Mucosa of descending colon (tissue), 3 donors: ENCODE data around the gene PTPDC1. TPM values are rescaled to one million over a fixed set of nuclear protein-coding genes. Genes with fewer than 3 reads are reported as not detected.
"Not testable (repeated sequence)": the region's sequence is repeated elsewhere in the genome, so short reads cannot be mapped to it uniquely, and the experiment has no call there.

ENCODE experiments used
- ATAC-seq: fragments of 200-7000 bp; cut with Tn5 transposase; one replicate; pipeline ENCODE4 v1.9.1; 2020; ENCODE audit warnings: mild to moderate bottlenecking, moderate library complexity
- DNase-seq, 3 donors: peaks; one replicate each; pipeline ENCODE4 v3.0.0-alpha.2; 2020
- H3K36me3 ChIP-seq: fragments of 200-600 bp; one replicate; pipeline ENCODE4 v1.8.0; 2021; ENCODE audit warnings: low read depth, mild to moderate bottlenecking
- H3K4me1 ChIP-seq: fragments of 200-600 bp; one replicate; pipeline ENCODE4 v1.8.0; 2021; ENCODE audit warnings: low read depth, mild to moderate bottlenecking
- H3K4me3 ChIP-seq: fragments of 200-600 bp; one replicate; pipeline ENCODE4 v1.8.0; 2021; ENCODE audit warnings: mild to moderate bottlenecking
- H3K9me3 ChIP-seq: fragments of 200-600 bp; one replicate; pipeline ENCODE4 v1.8.0; 2021; ENCODE audit warnings: mild to moderate bottlenecking
- CTCF ChIP-seq: fragments of 200-600 bp; IDR thresholded peaks from one replicate; pipeline ENCODE4 v1.8.0; 2022; ENCODE audit warnings: antibody characterized with exemption, mild to moderate bottlenecking
- intact Hi-C, 2 donors: fragments of 100-400 bp; cut with DNase I in 1 of 2; cut with micrococcal nuclease in 1 of 2; formaldehyde crosslinking; loops; one replicate each; pipeline versions ENCODE4 v1.11.0 to v1.11.1; 2022; cut with DNase I, micrococcal nuclease
- total RNA-seq, 3 donors: library from RNA; stranded (reverse); fragmentation: NEBNext Ultra II Directional in 2 of 3; extraction: Animal tissue kit (Norgen Biotek cat#: 25700) in 2 of 3; gene quantifications; one replicate each; pipeline versions ENCODE4 v1.2.1 to v1.2.4, GENCODE V29; 2021 to 2023
- donor health status: DM: no; HTN: no; CAD: no; lungs with moderate emphysema.
- donor health status: DM: no; HTN: no; CAD: no.
- donor health status: DM: no; HTN: yes; CAD: no.

Gene PTPDC1
- total RNA-seq, 3 donors from 2014 or later: 5.7 to 8.9 (median 8.0) TPM

GRCh38 chr9:94082956-94083355 lies 1.3 kb upstream of the PTPDC1 start:
- Histone ChIP-seq H3K4me3 (no peak overlapping the region), H3K36me3 (no peaks in the 10 kb centered on the region), H3K9me3 (no peaks in the 10 kb centered on the region), H3K4me1 (no peaks in the 10 kb centered on the region)
- TF ChIP-seq CTCF: no peak
- intact Hi-C loops: no loop called here
- no peak for ATAC-seq
- DNase-seq: no peak

GRCh38 chr9:94083384-94083783 lies 880 bp upstream of the PTPDC1 start:
- no peaks in the 10 kb centered on the region for H3K4me1 ChIP-seq
- no peaks in the 10 kb centered on the region for H3K36me3 ChIP-seq
- no peak overlapping the region for H3K4me3 ChIP-seq
- ATAC-seq (no peak), DNase-seq (no peak)
- H3K9me3 ChIP-seq: no peaks in the 10 kb centered on the region
- intact Hi-C loops: no loop called here
- no peak for TF ChIP-seq CTCF

GRCh38 chr9:94085062-94085639 lies 887 bp downstream of the PTPDC1 start:
- ATAC-seq (no peak), DNase-seq (no peak)
- no peak for TF ChIP-seq CTCF
- Histone ChIP-seq H3K4me1 (no peaks in the 10 kb centered on the region), H3K36me3 (no peaks in the 10 kb centered on the region), H3K9me3 (no peaks in the 10 kb centered on the region), H3K4me3 (no peak overlapping the region)
- intact Hi-C loops: no loop called here

GRCh38 chr9:94086486-94087345 lies 2.5 kb downstream of the PTPDC1 start:
- DNase-seq: no peak
- no peak for ATAC-seq
- Histone ChIP-seq H3K9me3 (no peaks in the 10 kb centered on the region), H3K4me1 (no peaks in the 10 kb centered on the region), H3K4me3 (no peak overlapping the region), H3K36me3 (no peaks in the 10 kb centered on the region)
- TF ChIP-seq CTCF: no peak
- intact Hi-C loops: no loop called here

- DNase-seq: peak in 1 of 3 donors; percentile 25
- intact Hi-C loops, H3K36me3 ChIP-seq, H3K4me3 ChIP-seq, H3K9me3 ChIP-seq, ATAC-seq, H3K4me1 ChIP-seq: not testable (repeated sequence)
These were observed 10.2 kb downstream of the PTPDC1 start for GRCh38 chr9:94094219-94095145.
